ENCODE data around the gene TANC1. TPM values are rescaled to one million over a fixed set of nuclear protein-coding genes. Genes with fewer than 3 reads are reported as not detected.

TANC1 gene
- polyA plus RNA-seq, 3 donors, result 52.9 to 73.7 (median 54.5) TPM

DNA sequence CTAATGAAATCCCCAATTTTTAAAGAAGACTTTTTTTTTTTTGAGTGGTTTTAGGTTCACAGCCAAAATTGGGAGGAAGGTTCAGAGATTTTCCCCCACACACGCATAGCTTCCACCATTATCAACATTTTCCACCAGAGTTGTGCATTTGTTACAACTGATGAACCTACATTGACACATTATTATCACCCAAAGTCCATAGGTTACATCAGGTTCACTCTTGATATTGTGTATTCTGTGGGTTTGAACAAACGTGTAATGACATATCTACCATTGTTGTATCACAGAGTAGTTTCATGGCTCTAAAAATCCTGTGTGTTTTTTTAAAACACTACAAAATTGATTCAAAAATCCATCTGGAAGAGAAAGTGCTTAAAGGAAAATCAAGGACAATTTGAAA is 101.8 kb downstream of the TANC1 start:
- no peak for DNase-seq (ENCODE audit: extremely low read depth in 1 of 11, low read depth in 9 of 11, low spot score in 4 of 11)

- DNase-seq (ENCODE audit: extremely low read depth in 1 of 11, low read depth in 9 of 11, low spot score in 4 of 11), result no peak
Observed at GRCh38 chr2:159071190-159071915, 102.9 kb downstream of the TANC1 start.

DNA sequence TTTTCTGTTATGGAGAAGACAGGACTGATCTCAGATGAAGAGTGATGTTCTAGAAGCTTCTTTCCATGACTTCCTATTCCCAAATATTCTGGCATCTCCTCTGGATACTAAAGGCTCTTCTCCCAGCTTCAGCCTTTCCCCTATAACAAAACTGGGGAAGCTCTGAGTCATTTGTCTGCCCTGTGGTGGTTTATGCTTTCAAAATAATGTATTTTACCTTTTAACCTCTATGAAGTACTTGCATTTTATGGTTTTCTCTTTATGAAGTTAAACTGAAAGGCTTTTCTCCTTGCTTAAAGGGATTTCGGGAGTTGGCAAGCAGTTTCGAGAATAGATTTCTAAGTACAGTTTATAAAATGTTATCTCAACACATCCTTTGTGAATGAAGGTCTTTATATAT is 104.4 kb downstream of the TANC1 start:
- no peak for DNase-seq (ENCODE audit: extremely low read depth in 1 of 11, low read depth in 9 of 11, low spot score in 4 of 11)

- no peak for DNase-seq (ENCODE audit: extremely low read depth in 1 of 11, low read depth in 9 of 11, low spot score in 4 of 11)
Observed at GRCh38 chr2:159073256-159073655, 104.8 kb downstream of the TANC1 start.

DNA sequence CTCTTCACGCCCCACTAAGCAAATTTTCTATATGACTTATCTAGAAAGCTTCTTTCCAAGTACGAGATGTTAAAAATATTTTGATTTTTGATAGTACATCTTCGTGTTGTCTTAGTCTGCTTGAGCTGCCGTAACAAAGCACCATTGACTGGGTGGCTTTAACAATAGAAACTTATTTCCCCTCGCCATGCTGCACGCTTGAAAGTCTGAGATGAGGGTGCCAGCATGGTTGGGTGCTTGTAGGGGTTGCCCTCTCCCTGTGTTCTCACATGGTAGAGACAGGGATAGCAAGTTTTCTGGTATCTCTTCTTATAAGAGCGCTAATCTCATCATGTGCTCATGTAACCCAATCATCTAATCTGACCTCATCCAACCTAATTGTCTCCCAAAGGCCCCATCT is 106.2 kb downstream of the TANC1 start:
- DNase-seq (ENCODE audit: extremely low read depth in 1 of 11, low read depth in 9 of 11, low spot score in 4 of 11), result no peak

- no peak for DNase-seq (ENCODE audit: extremely low read depth in 1 of 11, low read depth in 9 of 11, low spot score in 4 of 11)
Observed at GRCh38 chr2:159075727-159076126, 107.3 kb downstream of the TANC1 start.

DNA sequence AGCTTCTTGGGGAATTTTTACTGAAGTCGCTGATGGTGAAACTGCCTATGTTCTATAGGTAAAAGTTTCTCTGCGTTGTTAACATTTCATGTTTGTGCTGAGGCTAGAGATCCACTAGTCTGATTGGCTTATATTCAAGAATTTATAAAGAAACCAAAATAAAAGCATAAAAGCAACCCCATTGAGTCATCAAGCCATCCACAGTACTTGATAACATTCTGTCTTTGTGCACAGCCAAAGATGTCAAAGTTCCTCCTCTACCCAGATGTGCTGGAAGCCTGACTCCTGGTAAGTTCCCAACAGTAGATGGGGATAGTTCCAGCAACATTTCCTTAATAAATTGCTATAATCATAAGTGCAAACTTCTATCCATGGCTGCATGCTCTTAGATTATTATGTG is 107.8 kb downstream of the TANC1 start:
- DNase-seq (ENCODE audit: extremely low read depth in 1 of 11, low read depth in 9 of 11, low spot score in 4 of 11), result no peak

GRCh38 chr2:159077869-159078268 is 109.4 kb downstream of the TANC1 start:
- no peak for DNase-seq (ENCODE audit: extremely low read depth in 1 of 11, low read depth in 9 of 11, low spot score in 4 of 11)

DNA sequence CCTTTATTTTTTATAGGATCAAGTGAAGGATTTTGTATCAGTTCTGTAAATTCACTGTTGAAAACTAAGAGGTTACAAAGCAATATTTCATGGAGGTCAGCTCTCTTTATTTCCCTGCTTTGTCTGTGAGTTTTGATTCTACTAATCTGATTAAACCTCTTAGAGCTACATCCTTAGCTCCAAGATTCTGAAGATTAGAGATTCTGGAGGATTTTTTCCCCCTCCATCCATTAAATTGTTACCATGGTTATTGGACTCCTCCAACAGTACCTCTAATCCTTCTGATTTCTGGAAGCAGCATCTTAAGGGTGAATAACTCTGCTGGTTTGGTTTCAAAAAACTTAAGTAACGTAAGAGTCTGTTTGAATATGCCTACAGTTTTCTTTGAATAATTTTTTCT is 110.0 kb downstream of the TANC1 start:
- no peak for DNase-seq (ENCODE audit: extremely low read depth in 1 of 11, low read depth in 9 of 11, low spot score in 4 of 11)

- DNase-seq (ENCODE audit: extremely low read depth in 1 of 11, low read depth in 9 of 11, low spot score in 4 of 11), result no peak
Observed at GRCh38 chr2:159080641-159081040, 112.2 kb downstream of the TANC1 start.

GRCh38 chr2:159082119-159082518 is 113.7 kb downstream of the TANC1 start:
- no peak for DNase-seq (ENCODE audit: extremely low read depth in 1 of 11, low read depth in 9 of 11, low spot score in 4 of 11)

DNA sequence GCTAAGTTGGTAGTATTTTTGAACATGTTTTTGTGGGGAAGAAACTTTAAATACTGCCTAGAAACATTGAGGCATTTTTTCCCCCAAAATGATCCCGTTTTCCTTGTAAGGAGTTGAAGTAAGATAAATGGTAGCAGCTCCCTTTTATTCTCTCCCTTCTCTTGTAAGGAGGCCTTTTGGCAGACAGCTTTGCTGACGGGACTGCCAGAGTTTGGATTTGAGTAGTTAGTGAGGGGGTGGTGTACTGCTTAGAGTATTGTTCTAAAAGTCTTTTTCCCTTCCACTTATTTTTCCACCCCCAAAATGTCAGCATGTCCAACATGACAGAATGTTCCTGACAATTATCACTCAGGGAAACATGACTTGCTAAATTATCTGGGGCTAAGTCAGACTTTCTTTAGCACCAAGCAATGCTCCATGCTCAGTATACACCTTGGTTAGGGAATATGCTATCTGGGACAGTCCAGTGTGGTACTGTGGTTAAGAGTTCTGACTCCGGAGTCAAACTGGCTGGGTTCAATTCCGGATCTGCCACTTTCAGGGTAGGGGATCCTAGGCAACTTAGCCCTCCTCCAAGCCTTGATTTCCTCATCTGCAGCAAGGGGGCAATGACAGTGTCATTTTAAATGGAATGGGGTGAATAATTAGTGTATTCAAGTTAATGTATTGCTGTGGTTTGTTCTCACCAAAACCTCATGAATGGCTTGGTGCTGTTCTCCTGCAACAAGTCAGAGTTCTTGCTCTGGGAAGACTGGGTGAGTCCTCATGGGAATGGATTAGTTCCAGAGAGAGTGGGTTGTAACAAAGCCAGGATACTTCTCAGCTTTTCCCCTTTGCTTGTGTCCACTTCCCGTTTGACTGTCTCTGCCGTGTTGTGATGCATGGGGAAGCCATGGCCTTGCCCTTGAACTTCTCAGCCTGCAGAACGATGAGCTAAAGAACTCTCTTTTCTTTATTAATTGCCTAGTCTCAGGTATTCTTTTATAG is 116.2 kb downstream of the TANC1 start:
- no peak for DNase-seq (ENCODE audit: extremely low read depth in 1 of 11, low read depth in 9 of 11, low spot score in 4 of 11)

GRCh38 chr2:159086342-159086741 is 117.9 kb downstream of the TANC1 start:
- no peak for DNase-seq (ENCODE audit: extremely low read depth in 1 of 11, low read depth in 9 of 11, low spot score in 4 of 11)

- DNase-seq (ENCODE audit: extremely low read depth in 1 of 11, low read depth in 9 of 11, low spot score in 4 of 11), result no peak
Observed at GRCh38 chr2:159086826-159087225, 118.4 kb downstream of the TANC1 start.

DNA sequence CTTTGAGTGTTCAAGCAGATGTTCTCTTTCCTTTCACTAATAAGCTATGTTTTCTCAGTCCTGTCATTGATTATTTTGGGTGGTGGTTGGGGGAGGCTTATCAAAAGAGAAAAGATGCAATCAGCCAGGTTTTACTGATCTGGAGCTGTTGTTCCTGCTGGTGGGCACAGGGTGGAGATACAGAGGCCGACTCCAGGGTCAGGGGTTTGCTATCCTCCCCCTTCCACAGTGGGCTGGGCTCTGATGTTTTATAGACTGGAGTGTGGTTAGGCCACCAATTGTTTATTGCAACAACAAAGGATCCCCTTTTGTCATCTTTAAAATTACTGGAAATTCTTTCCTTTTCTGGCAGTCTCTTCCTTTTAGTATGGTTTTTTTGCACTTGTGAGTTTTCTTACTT is 120.5 kb downstream of the TANC1 start:
- no peak for DNase-seq (ENCODE audit: extremely low read depth in 1 of 11, low read depth in 9 of 11, low spot score in 4 of 11)

DNA sequence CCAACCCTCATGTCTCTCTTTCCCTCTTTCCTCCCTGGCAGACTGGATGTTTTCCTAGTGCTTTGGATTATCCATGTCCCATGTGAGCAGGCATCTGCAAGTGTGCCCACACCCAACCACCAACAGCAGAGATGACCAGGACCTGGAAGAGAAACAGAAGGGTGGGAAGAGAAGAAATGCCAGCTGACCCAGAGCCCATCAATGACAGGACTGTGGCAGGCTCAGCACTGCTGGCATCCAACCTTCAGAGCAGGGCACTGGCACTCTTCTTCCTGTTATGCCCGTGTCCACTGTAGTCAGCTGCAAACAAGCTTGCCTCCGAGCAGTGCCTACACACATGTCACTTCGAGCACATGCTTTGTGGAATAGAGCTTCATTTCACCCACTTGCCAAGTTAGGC is 121.1 kb downstream of the TANC1 start:
- DNase-seq (ENCODE audit: extremely low read depth in 1 of 11, low read depth in 9 of 11, low spot score in 4 of 11), result no peak

- no peak for DNase-seq (ENCODE audit: extremely low read depth in 1 of 11, low read depth in 9 of 11, low spot score in 4 of 11)
Observed at GRCh38 chr2:159090514-159091201, 122.2 kb downstream of the TANC1 start.

GRCh38 chr2:159091381-159091780 is 122.9 kb downstream of the TANC1 start:
- no peak for DNase-seq (ENCODE audit: extremely low read depth in 1 of 11, low read depth in 9 of 11, low spot score in 4 of 11)

DNA sequence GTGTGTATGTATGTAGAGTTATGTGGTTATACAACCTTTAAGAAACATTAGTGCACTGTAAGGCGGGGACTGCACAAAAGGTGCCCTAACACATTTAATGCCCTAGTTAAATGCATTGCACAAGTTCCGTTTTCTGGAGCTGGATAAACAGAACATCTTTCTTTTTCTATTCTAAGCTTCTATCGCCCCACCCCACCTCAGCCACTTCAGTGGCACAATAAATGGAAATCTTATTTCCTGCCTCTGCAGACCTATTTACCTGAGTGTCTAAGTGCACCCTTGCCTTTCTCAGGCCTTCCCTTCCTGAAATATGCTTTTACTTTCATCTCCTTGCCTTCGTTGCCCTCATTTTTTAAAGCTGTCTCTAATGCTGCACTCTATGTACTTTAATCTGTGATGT is 123.5 kb downstream of the TANC1 start:
- no peak for DNase-seq (ENCODE audit: extremely low read depth in 1 of 11, low read depth in 9 of 11, low spot score in 4 of 11)

DNA sequence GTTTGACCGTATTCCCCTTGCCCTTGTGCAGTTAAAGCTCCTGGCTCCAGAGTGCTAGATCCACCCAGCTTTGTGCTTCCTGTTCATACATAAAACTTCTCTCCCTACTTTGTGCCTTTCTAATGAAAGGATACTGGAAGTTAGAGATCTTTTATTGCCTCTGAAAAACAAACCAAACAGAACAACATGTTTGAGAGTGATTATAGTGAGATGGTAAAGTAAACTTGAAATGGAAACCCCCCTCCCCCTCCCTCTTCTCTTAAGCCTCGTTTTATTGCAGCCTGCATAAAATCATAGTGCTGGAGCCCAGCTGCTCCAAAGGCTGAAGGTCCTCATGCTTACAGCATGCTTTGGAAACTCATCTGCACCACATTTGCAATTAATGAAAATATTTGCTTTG is 125.1 kb downstream of the TANC1 start:
- peak in 6 of 11 donors; percentile 33 to 67 (median 56) for DNase-seq (ENCODE audit: extremely low read depth in 1 of 11, low read depth in 9 of 11, low spot score in 4 of 11)
